NT2/D1 (cell line): ENCODE data around the gene ABHD6.

ENCODE experiments used
- DNase-seq: peaks from one replicate; pipeline ENCODE4 v3.0.0-alpha.2; 2011; ENCODE audit warnings: low read depth, low spot score
- H3K27me3 ChIP-seq: 2 replicates; pipeline ENCODE4 v1.6.0; 2011; ENCODE audit warnings: mild to moderate bottlenecking; ENCODE audit not compliant: insufficient read length, insufficient read depth
- H3K36me3 ChIP-seq: 2 replicates; pipeline ENCODE4 v1.6.1; 2011; ENCODE audit warnings: mild to moderate bottlenecking, low read length, mixed read lengths; ENCODE audit not compliant: insufficient read depth, insufficient read length
- H3K4me1 ChIP-seq: 2 replicates; pipeline ENCODE4 v1.5.1; 2011; ENCODE audit not compliant: insufficient read depth, insufficient read length
- H3K4me3 ChIP-seq: 2 replicates; pipeline ENCODE4 v1.5.1; 2011; ENCODE audit warnings: low read depth; ENCODE audit not compliant: insufficient read length
- H3K9ac ChIP-seq: 2 replicates; pipeline ENCODE4 v1.6.0; 2011; ENCODE audit warnings: low read depth; ENCODE audit not compliant: insufficient read length
- H3K9me3 ChIP-seq: 2 replicates; pipeline ENCODE4 v1.5.1; 2011; ENCODE audit warnings: mild to moderate bottlenecking, low read length; ENCODE audit not compliant: insufficient read depth
- SUZ12 ChIP-seq: IDR thresholded peaks from 2 replicates; pipeline ENCODE4 v1.6.1; 2011; ENCODE audit not compliant: insufficient read length, insufficient read depth; ENCODE audit errors: extremely low read depth
- YY1 ChIP-seq: IDR thresholded peaks from 2 replicates; pipeline ENCODE4 v1.6.1; 2011; ENCODE audit not compliant: insufficient read length, insufficient read depth
- ZNF274 ChIP-seq: IDR thresholded peaks from 2 replicates; pipeline ENCODE4 v1.6.1; 2011; ENCODE audit warnings: mild to moderate bottlenecking, low read depth, low read length

ABHD6 gene

DNA sequence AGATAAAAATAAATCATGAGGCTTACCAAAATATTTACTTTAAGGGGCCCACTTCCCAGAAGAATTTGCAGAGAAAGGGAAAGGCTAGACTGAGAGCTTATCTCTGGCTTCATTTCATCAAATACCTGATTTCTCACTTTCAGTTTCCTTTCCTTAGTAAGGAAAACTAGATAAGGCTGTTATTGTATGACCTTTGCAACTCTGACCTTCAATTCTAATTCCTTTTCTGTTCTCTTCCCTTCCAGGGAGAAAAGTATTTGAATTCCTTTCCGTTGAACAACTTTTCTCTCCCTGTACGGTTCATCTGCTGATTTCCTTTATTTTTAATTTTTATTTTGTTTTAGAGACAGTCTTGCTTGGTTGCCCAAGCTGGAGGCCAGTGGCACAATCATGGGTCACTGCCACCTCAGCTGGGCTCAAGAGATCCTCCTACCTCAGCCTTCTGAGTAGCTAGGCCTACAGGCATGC, 88.0 kb downstream of the ABHD6 start:
- Histone ChIP-seq H3K4me1 (no peaks in the 10 kb centered on the region), H3K36me3 (peaks cover 1% of the 10 kb centered on the region), H3K27me3 (no peaks in the 10 kb centered on the region), H3K9ac (no peak overlapping the region), H3K9me3 (no peaks in the 10 kb centered on the region), H3K4me3 (no peak overlapping the region)
- DNase-seq: no peak
- TF ChIP-seq ZNF274 (no peak), SUZ12 (no peak), YY1 (no peak)

DNA sequence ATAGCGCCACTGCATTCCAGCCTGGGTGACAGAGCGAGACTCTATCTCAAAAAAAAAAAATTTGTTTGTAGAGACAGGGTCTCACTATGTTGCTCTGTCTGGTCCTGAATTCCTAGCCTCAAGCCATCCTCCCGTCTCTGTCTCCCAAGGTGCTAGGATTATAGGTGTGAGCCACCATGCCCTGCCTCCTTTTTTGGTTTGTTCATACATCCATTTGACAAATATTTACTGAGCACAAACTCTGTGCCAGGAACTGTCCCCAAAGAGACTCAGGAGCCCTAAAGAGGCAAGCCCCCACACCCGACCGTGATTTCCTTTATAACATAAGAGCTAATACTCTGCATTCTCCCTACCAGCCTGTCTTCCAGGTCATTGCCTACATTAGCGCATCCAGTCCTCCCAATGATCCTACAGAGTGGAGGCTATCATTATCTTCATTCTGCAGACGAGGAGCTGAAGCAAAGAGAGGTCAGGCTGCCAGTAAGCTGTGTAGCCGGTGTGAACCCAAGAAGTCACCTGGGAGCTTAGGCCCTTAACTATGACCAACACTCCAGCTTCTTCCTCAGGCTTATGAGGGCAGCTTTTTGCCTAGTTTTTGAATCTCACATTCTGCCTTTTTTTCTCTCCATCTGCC, 88.8 kb downstream of the ABHD6 start:
- H3K27me3 ChIP-seq: no peaks in the 10 kb centered on the region
- no peak overlapping the region for H3K4me3 ChIP-seq
- no peaks in the 10 kb centered on the region for H3K36me3 ChIP-seq
- no peaks in the 10 kb centered on the region for H3K4me1 ChIP-seq
- no peak for DNase-seq
- no peak for TF ChIP-seq ZNF274
- TF ChIP-seq YY1: no peak
- no peak for TF ChIP-seq SUZ12
- no peak overlapping the region for H3K9ac ChIP-seq
- no peaks in the 10 kb centered on the region for H3K9me3 ChIP-seq

DNA sequence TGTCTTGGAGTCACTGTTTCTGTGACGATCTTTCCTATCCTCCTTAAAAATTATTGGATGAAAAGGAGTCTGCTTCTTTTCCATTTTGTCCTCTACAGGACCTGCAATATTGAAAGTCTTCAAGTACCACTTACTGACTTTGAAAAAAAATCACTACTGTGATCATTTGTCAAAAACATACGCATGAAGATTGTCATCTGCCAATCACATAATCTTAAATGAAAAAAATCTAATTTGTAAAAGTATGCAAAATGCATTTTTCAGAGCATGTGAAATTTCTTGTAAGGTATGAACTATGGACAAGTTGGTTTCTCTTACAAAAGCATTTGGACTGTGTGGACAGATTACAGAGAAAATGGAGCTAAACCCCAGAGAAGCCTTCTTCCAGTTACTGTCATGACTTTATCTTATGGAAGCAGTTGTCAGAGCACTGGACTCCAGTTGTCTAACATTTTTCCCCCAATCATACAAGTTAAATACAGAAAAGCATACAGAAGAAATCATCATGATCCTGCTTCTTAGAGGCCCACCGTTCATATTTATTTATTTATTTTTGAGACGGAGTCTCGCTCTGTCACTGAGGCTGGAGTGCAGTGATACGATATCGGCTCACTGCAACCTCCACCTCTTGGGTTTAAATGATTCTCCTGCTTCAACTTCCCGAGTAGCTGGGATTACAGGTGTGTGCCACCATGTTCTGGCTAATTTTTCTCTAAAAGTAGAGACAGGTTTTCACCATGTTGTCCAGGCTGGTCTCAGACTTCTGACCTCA, 91.7 kb downstream of the ABHD6 start:
- Histone ChIP-seq H3K4me3 (no peak overlapping the region), H3K9me3 (no peaks in the 10 kb centered on the region), H3K4me1 (no peaks in the 10 kb centered on the region), H3K9ac (no peak overlapping the region), H3K36me3 (no peaks in the 10 kb centered on the region), H3K27me3 (peaks cover 19% of the 10 kb centered on the region)
- TF ChIP-seq SUZ12 (no peak), YY1 (no peak), ZNF274 (no peak)
- no peak for DNase-seq

DNA sequence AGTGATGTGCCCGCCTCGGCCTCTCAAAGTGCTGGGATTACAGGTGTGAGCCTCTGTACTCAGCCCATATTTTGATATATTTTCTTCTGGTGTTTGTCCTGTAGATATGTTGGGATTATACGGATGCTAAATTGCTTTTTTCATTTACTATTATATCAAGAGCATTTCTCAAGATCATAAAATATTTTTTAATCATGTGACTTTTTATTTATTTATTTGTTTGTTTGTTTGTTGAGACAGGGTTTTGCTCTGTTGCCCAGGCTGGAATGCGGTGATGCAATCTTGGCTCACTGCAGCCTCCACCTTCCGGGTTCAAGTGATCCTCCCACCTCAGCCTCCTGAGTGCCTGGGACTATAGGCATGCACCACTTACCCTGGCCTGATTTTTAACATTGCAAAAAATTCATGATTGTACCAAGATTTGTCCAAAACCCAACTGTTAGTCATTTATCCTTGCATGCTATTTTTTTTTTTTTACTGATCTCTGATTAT, 92.4 kb downstream of the ABHD6 start:
- no peaks in the 10 kb centered on the region for H3K9me3 ChIP-seq
- TF ChIP-seq SUZ12 (no peak), ZNF274 (no peak), YY1 (no peak)
- no peak overlapping the region for H3K4me3 ChIP-seq
- H3K27me3 ChIP-seq: peaks cover 22% of the 10 kb centered on the region
- no peak overlapping the region for H3K9ac ChIP-seq
- H3K4me1 ChIP-seq: no peaks in the 10 kb centered on the region
- H3K36me3 ChIP-seq: no peaks in the 10 kb centered on the region
- no peak for DNase-seq

DNA sequence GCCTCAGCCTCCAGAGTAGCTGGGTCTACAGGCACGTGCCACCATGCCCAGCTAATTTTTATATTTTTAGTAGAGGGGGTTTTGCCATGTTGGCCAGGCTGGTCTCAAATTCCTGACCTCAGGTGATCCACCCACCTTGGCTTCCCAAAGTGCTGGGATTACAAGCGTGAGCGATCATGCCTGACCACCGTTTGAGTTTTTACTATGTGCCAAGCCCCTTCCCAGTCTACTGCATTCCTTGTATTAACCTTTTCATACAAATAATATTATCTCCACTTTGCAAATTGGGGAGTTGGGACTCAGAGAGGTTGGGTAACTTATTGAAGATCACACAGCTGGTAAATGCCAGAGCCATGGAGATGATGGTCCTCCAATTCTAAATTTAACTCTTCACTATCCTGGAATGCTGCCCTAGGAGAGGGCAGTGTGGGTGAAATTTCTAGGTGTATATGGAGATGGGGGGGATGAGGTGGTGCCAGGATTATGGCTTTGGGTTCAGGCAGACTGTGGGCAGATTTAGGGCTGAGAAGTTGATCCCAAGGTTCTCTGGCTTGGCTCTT, 94.1 kb downstream of the ABHD6 start:
- no peaks in the 10 kb centered on the region for H3K9me3 ChIP-seq
- TF ChIP-seq ZNF274 (no peak), SUZ12 (no peak), YY1 (no peak)
- H3K27me3 ChIP-seq: peaks cover 22% of the 10 kb centered on the region
- no peak overlapping the region for H3K9ac ChIP-seq
- no peak for DNase-seq
- no peaks in the 10 kb centered on the region for H3K36me3 ChIP-seq
- H3K4me3 ChIP-seq: no peak overlapping the region
- H3K4me1 ChIP-seq: no peaks in the 10 kb centered on the region

DNA sequence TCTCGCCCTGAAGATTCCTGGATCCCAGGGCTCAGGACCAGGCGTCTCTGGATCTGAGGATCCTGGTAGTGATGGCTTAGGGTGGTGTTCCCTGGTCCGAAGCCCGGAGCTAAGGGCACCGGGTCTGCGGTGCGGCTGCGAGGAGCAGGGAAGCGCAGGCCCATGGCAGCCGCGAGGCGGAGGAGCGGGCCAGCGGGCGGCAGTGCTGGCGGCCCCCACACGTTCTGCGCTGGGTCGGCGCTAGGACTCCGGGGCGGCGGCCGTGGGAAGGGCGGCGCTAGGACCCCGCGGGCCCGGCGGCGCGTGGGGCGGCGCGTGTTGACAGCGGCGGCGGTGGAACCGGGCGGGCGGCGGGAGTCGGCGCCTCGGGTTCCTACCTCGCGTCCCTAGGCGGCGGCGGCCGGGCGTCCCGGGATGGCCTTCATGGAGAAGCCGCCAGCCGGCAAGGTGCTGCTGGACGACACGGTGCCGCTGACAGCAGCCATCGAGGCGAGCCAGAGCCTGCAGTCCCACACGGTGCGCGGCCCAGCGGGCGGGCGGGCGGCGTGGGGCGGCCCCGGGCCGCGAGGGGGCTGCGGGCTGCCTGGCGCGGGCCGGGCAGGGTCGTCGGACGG, 95.1 kb downstream of the ABHD6 start, which contains the start of gene PXK:
TSS of gene PXK (plus strand) at position 318 of the 614 bp plus-strand sequence. CDS start at position 415, 97 bp downstream.
- TF ChIP-seq YY1 (no peak), SUZ12 (no peak), ZNF274 (no peak)
- Histone ChIP-seq H3K9ac (peak within 1 kb of the TSS; percentile 75), H3K4me1 (no peaks in the 10 kb centered on the region), H3K36me3 (no peaks in the 10 kb centered on the region), H3K4me3 (peak within 1 kb of the TSS; percentile 80), H3K27me3 (peaks cover 22% of the 10 kb centered on the region), H3K9me3 (no peaks in the 10 kb centered on the region)
- DNase-seq: peak; percentile 39

DNA sequence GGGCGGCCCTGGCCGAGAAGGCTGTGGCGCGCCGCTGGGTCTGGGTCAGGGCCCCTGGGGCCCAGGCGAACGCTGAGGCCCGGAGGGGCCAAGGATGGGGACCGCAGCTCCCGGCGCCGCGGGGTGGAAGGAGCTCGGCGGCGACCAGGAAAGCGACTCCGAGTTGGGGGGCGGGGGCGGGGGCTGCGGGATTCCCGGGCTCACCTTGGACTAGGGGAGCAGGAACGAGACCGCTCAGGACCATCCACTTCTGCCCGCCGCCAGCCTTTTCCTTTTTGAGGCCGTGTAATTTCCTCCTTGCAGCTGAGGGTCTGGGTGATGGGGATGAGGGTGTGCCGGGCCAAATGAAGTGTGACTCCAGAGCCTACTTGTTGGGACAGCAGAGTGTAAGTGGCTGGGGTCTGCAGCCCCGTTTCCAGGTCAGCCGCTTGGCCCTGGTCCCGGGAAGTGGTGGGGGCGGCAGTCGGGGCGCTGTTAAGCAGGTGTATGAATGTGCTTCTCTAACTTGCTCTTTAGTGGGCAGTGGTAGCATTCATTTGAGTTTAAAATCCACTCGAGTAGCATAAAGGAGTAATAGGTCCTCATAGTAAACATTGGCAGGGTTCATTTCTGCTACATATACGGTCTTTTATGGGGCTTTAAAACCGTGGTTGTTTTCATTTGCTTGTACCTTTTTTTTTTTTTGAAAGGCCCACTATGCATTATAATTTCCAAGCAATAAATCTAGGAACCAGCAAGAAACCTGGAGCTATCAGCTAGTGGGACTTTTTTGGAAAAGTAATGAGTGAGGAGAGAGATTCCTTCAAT, 95.8 kb downstream of the ABHD6 start:
- Histone ChIP-seq H3K4me3 (peak overlapping the region; percentile 80), H3K4me1 (no peaks in the 10 kb centered on the region), H3K9ac (peak overlapping the region; percentile 75), H3K36me3 (no peaks in the 10 kb centered on the region), H3K9me3 (no peaks in the 10 kb centered on the region), H3K27me3 (peaks cover 22% of the 10 kb centered on the region)
- TF ChIP-seq YY1: no peak
- TF ChIP-seq SUZ12: no peak
- no peak for TF ChIP-seq ZNF274
- DNase-seq: no peak
